Activated CD4-positive, CD25-positive, alpha-beta regulatory T cell (primary cell): ENCODE measurements around the gene ADIPOQ.
"Not testable (repeated sequence)": the region's sequence is repeated elsewhere in the genome, so short reads cannot be mapped to it uniquely, and the experiment has no call there.

Experiments
- DNase-seq, 4 experiments: peaks; one replicate each; lab custom pipeline; 2025; lab: John Stamatoyannopoulos, UW

The ADIPOQ gene

GRCh38 chr3:186902154-186902553 lies 59.6 kb downstream of the ADIPOQ start:
- DNase-seq = no peak

- DNase-seq = no peak
Measured at GRCh38 chr3:186902713-186903112, 60.2 kb downstream of the ADIPOQ start.

GRCh38 chr3:186903676-186904075 lies 61.2 kb downstream of the ADIPOQ start:
- not testable (repeated sequence) for DNase-seq

- DNase-seq = not testable (repeated sequence)
Measured at GRCh38 chr3:186907075-186907474, 64.6 kb downstream of the ADIPOQ start.
